AG04450 (cell line): ENCODE measurements around the gene FCN3. TPM values are rescaled to one million over a fixed set of nuclear protein-coding genes. Genes with fewer than 3 reads are reported as not detected.

Source experiments
- CTCF ChIA-PET: fragments of 300-600, 350-600 bp; formaldehyde crosslinking; extraction: SDS; loops from one replicate; lab custom pipeline; 2022; ENCODE audit warnings: antibody characterized with exemption, inconsistent platforms; lab: Charles Lee
- POLR2A ChIA-PET: fragments of 350-600 bp; formaldehyde crosslinking; extraction: SDS; loops from one replicate; lab custom pipeline; 2021; ENCODE audit warnings: antibody characterized with exemption, inconsistent platforms; lab: Yijun Ruan, JAX
- DNase-seq: peaks from one replicate; pipeline ENCODE4 v3.0.0-alpha.2; 2011; ENCODE audit warnings: low read depth, low spot score
- H3K27ac ChIP-seq: one replicate; pipeline ENCODE4 v1.5.1; 2012; ENCODE audit warnings: low read depth, low read length, control low read depth
- H3K27me3 ChIP-seq: one replicate; pipeline ENCODE4 v1.6.0; 2012; ENCODE audit warnings: low read length; ENCODE audit not compliant: control insufficient read depth, insufficient read depth
- H3K4me3 ChIP-seq: 2 replicates; pipeline ENCODE4 v1.5.1; 2011; ENCODE audit warnings: mild to moderate bottlenecking, low read depth, low read length, control low read depth
- H3K9me3 ChIP-seq: 2 replicates; pipeline ENCODE4 v1.5.1; 2012; ENCODE audit warnings: low read length; ENCODE audit not compliant: control insufficient read depth, insufficient read depth
- CTCF ChIP-seq: IDR thresholded peaks from 2 replicates; pipeline ENCODE4 v1.5.1; 2011; ENCODE audit warnings: low read depth, low read length, control low read depth, inconsistent platforms
- polyA plus RNA-seq: library from polyadenylated mRNA; depleted of rRNA; stranded (reverse); fragments of >200 nt; gene quantifications from 2 replicates; pipeline ENCODE4 v1.2.3, GENCODE V29; 2011

The FCN3 gene
- polyA plus RNA-seq, 1 experiment, result not detected

GRCh38 chr1:27356277-27356618, 18.4 kb downstream of the FCN3 start:
- no peak overlapping the region for H3K27ac ChIP-seq

GRCh38 chr1:27355683-27356082, 18.9 kb downstream of the FCN3 start:
- no peak for DNase-seq
- ChIA-PET POLR2A (no interaction called here), CTCF (interaction anchor here (0.9 to 2.3 kb wide), 5 partner anchors 23 to 252 kb away, joined by 3 to 9 read pairs (median 3); no protein-coding TSS in a partner anchor)
- Histone ChIP-seq H3K27me3 (no peaks in the 10 kb centered on the region), H3K27ac (no peak overlapping the region), H3K9me3 (no peaks in the 10 kb centered on the region; the same call in 1 of the 2 replicates), H3K4me3 (no peak overlapping the region)
- TF ChIP-seq CTCF, result no peak

More at GRCh38 chr1:27356277-27356618, 18.4 kb downstream of the FCN3 start:
- no peak for TF ChIP-seq CTCF
- Histone ChIP-seq H3K4me3 (no peak overlapping the region), H3K27me3 (no peaks in the 10 kb centered on the region), H3K9me3 (no peaks in the 10 kb centered on the region; the same call in 1 of the 2 replicates)
- ChIA-PET CTCF (interaction anchor here (0.6 to 2.3 kb wide), 7 partner anchors 10 to 257 kb away, joined by 3 to 9 read pairs (median 3); no protein-coding TSS in a partner anchor), POLR2A (no interaction called here)
- DNase-seq, result no peak

GRCh38 chr1:27353629-27354028, 21.0 kb downstream of the FCN3 start:
- POLR2A ChIA-PET, result no interaction called here
- H3K27ac ChIP-seq, result no peak overlapping the region
- H3K9me3 ChIP-seq, result no peaks in the 10 kb centered on the region; the same call in 1 of the 2 replicates
- no peak for DNase-seq
- CTCF ChIA-PET, result interaction anchor here (1.2 kb wide), 1 partner anchor 53 kb away, joined by 3 read pairs; no protein-coding TSS in a partner anchor
- no peak for TF ChIP-seq CTCF
- no peak overlapping the region for H3K4me3 ChIP-seq
- no peaks in the 10 kb centered on the region for H3K27me3 ChIP-seq

GRCh38 chr1:27353166-27353565, 21.5 kb downstream of the FCN3 start:
- H3K4me3 ChIP-seq, result no peak overlapping the region
- no peak overlapping the region for H3K27ac ChIP-seq
- no peak for TF ChIP-seq CTCF
- CTCF ChIA-PET, result interaction anchor here (1.2 kb wide), 1 partner anchor 52 kb away, joined by 3 read pairs; no protein-coding TSS in a partner anchor
- DNase-seq, result no peak
- POLR2A ChIA-PET, result no interaction called here
- no peaks in the 10 kb centered on the region for H3K27me3 ChIP-seq
- no peaks in the 10 kb centered on the region; the same call in 1 of the 2 replicates for H3K9me3 ChIP-seq

GRCh38 chr1:27351541-27352107, 23.0 kb downstream of the FCN3 start:
- DNase-seq, result no peak
- TF ChIP-seq CTCF, result no peak
- no peaks in the 10 kb centered on the region for H3K27me3 ChIP-seq
- no peak overlapping the region for H3K4me3 ChIP-seq
- CTCF ChIA-PET, result interaction anchor here (0.6 to 1.3 kb wide), 2 partner anchors 19 to 689 kb away, joined by 3 to 6 read pairs; no protein-coding TSS in a partner anchor
- POLR2A ChIA-PET, result interaction anchor here (1.4 kb wide), 1 partner anchor 14 kb away, joined by 4 read pairs; no protein-coding TSS in a partner anchor
- no peak overlapping the region for H3K27ac ChIP-seq
- H3K9me3 ChIP-seq, result no peaks in the 10 kb centered on the region; the same call in 1 of the 2 replicates
